GM18508 (cell line): ENCODE data around the gene ZMYND15.

Experiments used
- ATAC-seq: cut with Tn5 transposase; IDR thresholded peaks from one replicate; pipeline ENCODE4 v1.9.1; 2021; ENCODE audit warnings: moderate number of reproducible peaks; ENCODE audit not compliant: insufficient read depth, unreplicated experiment

Gene ZMYND15

GRCh38 chr17:4780325-4780955 is 40.8 kb downstream of the ZMYND15 start:
- no peak for ATAC-seq

DNA sequence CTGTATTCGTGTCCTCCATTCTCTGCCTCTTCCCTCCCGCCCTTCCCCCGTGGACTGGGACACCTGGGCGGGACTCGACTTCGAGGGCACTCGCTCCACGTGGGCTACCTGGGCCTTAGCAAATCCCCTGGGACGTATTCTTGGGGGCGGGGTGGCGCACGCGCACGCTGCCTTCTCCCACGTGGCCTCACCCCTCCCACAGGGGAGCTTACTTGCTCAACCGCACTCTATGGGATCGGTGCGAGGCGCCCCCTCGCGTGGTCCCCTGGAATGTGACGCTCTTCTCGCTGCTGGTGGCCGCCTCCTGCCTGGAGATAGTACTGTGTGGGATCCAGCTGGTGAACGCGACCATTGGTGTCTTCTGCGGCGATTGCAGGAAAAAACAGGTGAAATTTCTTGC is 43.0 kb downstream of the ZMYND15 start:
- no peak for ATAC-seq

- no peak for ATAC-seq
These were observed 45.9 kb downstream of the ZMYND15 start for GRCh38 chr17:4785311-4786105.

GRCh38 chr17:4786106-4786511 is 46.5 kb downstream of the ZMYND15 start, which contains the start of gene VMO1:
TSS of gene VMO1 (minus strand) at chr17:4786364. CDS start at chr17:4786352, 12 bp downstream.
- no peak for ATAC-seq

DNA sequence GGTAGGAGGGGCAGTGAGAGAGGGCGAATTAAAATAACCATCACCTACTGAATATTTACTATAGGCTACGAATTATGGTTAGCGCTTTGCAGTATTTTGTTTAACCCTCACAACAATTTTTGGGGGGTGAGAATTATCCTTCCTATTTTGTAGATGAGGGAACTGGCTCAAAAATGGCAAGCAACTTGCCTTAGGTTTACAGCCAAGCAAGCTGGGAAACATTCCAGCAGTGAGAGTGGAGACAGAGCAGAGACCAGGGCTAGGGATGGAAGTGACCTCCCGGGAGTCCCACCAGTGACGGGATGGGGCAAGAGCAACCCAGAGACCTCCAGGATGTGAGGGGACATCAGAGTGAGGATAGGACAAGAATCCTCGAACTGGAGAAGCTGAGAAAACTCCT is 46.9 kb downstream of the ZMYND15 start:
- ATAC-seq, result no peak

DNA sequence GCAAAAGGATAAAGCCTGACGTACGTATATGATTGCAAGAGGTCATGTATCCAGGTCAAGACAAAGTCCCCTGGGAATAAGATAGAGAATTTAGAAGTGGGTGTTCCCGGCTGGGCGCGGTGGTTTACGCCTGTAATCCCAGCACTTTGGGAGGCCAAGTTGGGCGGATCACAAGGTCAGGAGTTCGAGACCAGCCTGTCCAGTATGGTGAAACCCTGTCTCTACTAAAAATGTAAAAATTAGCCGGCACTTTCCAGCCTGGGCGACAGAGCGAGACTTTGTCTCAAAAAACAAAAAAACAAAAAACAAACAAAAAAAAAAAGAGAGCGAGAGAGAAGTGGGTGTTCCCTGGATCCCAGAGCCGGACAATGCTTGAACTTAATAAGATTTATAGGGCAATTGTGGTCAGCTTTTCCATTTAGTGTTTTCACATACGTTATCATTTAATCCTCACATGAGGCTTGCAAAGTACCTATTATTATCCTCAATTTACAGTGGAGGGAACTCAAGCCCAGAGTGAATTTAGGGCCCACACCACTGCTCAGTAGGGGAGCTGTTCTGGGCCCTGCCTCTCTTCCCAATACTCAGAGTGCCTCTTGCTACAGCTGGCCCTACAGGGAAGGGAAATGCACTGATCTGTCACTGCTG is 48.6 kb downstream of the ZMYND15 start:
- no peak for ATAC-seq

GRCh38 chr17:4788807-4789700 is 49.4 kb downstream of the ZMYND15 start, which contains the start of gene GLTPD2:
TSS of gene GLTPD2 (plus strand) at chr17:4788964. CDS start at chr17:4789012, 48 bp downstream.
- no peak for ATAC-seq

GRCh38 chr17:4789701-4789950 is 50.0 kb downstream of the ZMYND15 start:
- no peak for ATAC-seq

- no peak for ATAC-seq
These were observed 50.5 kb downstream of the ZMYND15 start for GRCh38 chr17:4789951-4790704.

DNA sequence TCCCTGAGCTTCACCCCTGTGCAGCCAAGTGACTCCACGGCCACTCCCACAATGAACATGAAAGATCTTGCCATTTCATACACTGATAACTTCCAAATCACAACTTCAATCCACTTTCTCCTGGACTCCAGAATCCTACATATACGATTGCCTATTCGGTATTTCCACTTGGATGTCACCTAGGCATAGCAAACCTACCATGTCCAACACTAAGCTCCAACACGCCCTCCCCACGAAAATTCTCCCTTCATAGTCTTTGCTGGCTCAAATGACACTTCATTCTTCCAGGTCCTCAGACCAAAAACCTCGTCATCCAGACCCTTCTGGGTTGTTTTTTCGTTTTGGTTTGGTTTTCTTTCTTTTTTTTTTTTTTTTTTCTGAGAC is 51.1 kb downstream of the ZMYND15 start:
- ATAC-seq, result no peak

- ATAC-seq, result no peak
These were observed 55.5 kb downstream of the ZMYND15 start for GRCh38 chr17:4795168-4795567.
